HepG2 (cell line): ENCODE measurements around the gene YKT6. TPM values are rescaled to one million over a fixed set of nuclear protein-coding genes. Genes with fewer than 3 reads are reported as not detected.

Experiments used
- AHDC1 ChIP-seq: sonication (generic); formaldehyde crosslinking; IDR thresholded peaks from 2 replicates; pipeline ENCODE4 v1.5.1; 2020; ENCODE audit warnings: mild to moderate bottlenecking, missing genetic modification reagents, borderline replicate concordance
- CENPT ChIP-seq: sonication (generic); formaldehyde crosslinking; IDR thresholded peaks from 2 replicates; pipeline ENCODE4 v1.8.0; 2022; ENCODE audit warnings: low read depth, mild to moderate bottlenecking, moderate library complexity, missing genetic modification reagents
- HMGXB4 ChIP-seq, 2 experiments: sonication (generic) in 1 of 2; formaldehyde crosslinking in 1 of 2; IDR thresholded peaks; 2 replicates each; pipeline versions ENCODE4 v1.4.0 to v1.6.1; 2018 to 2020; ENCODE audit warnings: missing genetic modification reagents in 2 of 2, borderline replicate concordance in 1 of 2, low read depth in 1 of 2, mild to moderate bottlenecking in 1 of 2, missing biosample characterization in 1 of 2
- HNF4G ChIP-seq, 2 experiments: sonication (generic) in 1 of 2; formaldehyde crosslinking in 1 of 2; IDR thresholded peaks; 2 replicates each; pipeline versions ENCODE4 v1.4.0 to v1.6.1; 2011 to 2020; ENCODE audit warnings: borderline replicate concordance in 2 of 2, low read depth in 2 of 2, mild to moderate bottlenecking in 2 of 2, low read length in 1 of 2, missing genetic modification reagents in 1 of 2, moderate library complexity in 1 of 2
- POLR2A ChIP-seq, 2 experiments: IDR thresholded peaks; 2 replicates each; pipeline ENCODE4 v1.6.1; 2011; ENCODE audit warnings: low read depth in 2 of 2, low read length in 2 of 2, mild to moderate bottlenecking in 1 of 2, moderate library complexity in 1 of 2; ENCODE audit not compliant: insufficient read depth in 1 of 2
- SAP130 ChIP-seq: IDR thresholded peaks from 2 replicates; pipeline ENCODE4 v1.6.1; 2016; ENCODE audit warnings: low read depth
- SIN3A ChIP-seq: IDR thresholded peaks from 2 replicates; pipeline ENCODE4 v1.6.1; 2011; ENCODE audit warnings: low read depth, mild to moderate bottlenecking, control low read depth, low read length, borderline replicate concordance
- SKI ChIP-seq: fragments of 450-650 bp; IDR thresholded peaks from one replicate; pipeline ENCODE4 v1.6.1; 2018; ENCODE audit warnings: mild to moderate bottlenecking; ENCODE audit not compliant: partially characterized antibody
- THAP9 ChIP-seq: sonication (generic); formaldehyde crosslinking; IDR thresholded peaks from 2 replicates; pipeline ENCODE4; 2020; ENCODE audit warnings: missing genetic modification reagents, mild to moderate bottlenecking, borderline replicate concordance
- ZBTB2 ChIP-seq: sonication (generic); formaldehyde crosslinking; IDR thresholded peaks from 2 replicates; pipeline ENCODE4 v1.8.0; 2022; ENCODE audit warnings: low read depth, missing genetic modification reagents
- ZBTB42 ChIP-seq: sonication (generic); formaldehyde crosslinking; IDR thresholded peaks from 2 replicates; pipeline ENCODE4 v1.5.0; 2020; ENCODE audit warnings: mild to moderate bottlenecking, missing genetic modification reagents
- ZNF331 ChIP-seq: sonication (generic); formaldehyde crosslinking; IDR thresholded peaks from 2 replicates; pipeline ENCODE4 v1.4.0; 2020; ENCODE audit warnings: missing genetic modification reagents
- ZNF441 ChIP-seq: sonication (generic); formaldehyde crosslinking; IDR thresholded peaks from 2 replicates; pipeline ENCODE4 v1.7.0; 2021; ENCODE audit warnings: missing genetic modification reagents, borderline replicate concordance
- ZZZ3 ChIP-seq: sonication (generic); formaldehyde crosslinking; IDR thresholded peaks from 2 replicates; pipeline ENCODE4 v1.4.0; 2020; ENCODE audit warnings: missing genetic modification reagents, mild to moderate bottlenecking, borderline replicate concordance
- polyA plus RNA-seq, 8 experiments: library from polyadenylated mRNA; depleted of rRNA in 3 of 8; stranded (reverse) in 7 of 8; unstranded in 1 of 8; fragments of >200 nt; fragmentation: Illumina TruSeq in 4 of 8; extraction: Trizol in 4 of 8; gene quantifications; 2 replicates each; pipeline versions ENCODE4 v1.2.1 to v1.2.3, GENCODE V29; 2011 to 2016; ENCODE audit warnings: low read depth in 4 of 8, missing spikeins in 1 of 8, mixed read lengths in 1 of 8; ENCODE audit not compliant: insufficient read depth in 1 of 8
- total RNA-seq, 5 experiments: library from RNA; depleted of rRNA; stranded (reverse); fragments of >200 nt; fragmentation: Illumina TruSeq; extraction: Trizol; gene quantifications; 2 replicates each; pipeline ENCODE4 v1.2.3, GENCODE V29; 2016; ENCODE audit warnings: low read depth in 1 of 5

The YKT6 gene
- total and polyA plus RNA-seq, 2 of the 13 experiments (the other 11 are each of a cell fraction or from before 2014, with no cell fraction given): 52.2 to 60.3 TPM

GRCh38 chr7:44200699-44201461, at the start of gene YKT6 (continued):
- TF ChIP-seq HMGXB4 (CRISPR knock-in tag; IDR thresholded peaks at IDR 0.05; ENCODE audit: borderline replicate concordance in 1 of 2, low read depth in 1 of 2) (peak; percentile 70 to 87; a peak in 3 of 4 replicates), HNF4G (IDR thresholded peaks at IDR 0.05; ENCODE audit: borderline replicate concordance, low read depth, low read length) (peak; percentile 15; the same call in 1 of the 2 replicates), HNF4G (CRISPR knock-in tag; IDR thresholded peaks at IDR 0.05; ENCODE audit: borderline replicate concordance, low read depth) (no peak), SIN3A (peak; percentile 91; the same call in 1 of the 2 replicates), SKI (peak; percentile 50), ZBTB2 (CRISPR knock-in tag) (peak; percentile 65; the same call in 1 of the 2 replicates), THAP9 (CRISPR knock-in tag) (peak; percentile 80), ZZZ3 (CRISPR knock-in tag) (peak; percentile 56; the same call in 1 of the 2 replicates), AHDC1 (no peak), CENPT (CRISPR knock-in tag) (no peak), POLR2A (IDR thresholded peaks at IDR 0.05; ENCODE audit: insufficient read depth in 1 of 2, low read depth in 2 of 2, low read length in 2 of 2) (peak; percentile 65 to 79), ZNF441 (CRISPR knock-in tag) (peak; percentile 34; the same call in 1 of the 2 replicates), SAP130 (CRISPR knock-in tag) (peak; percentile 98), ZNF331 (CRISPR knock-in tag) (peak; percentile 21; the same call in 1 of the 2 replicates), ZBTB42 (CRISPR knock-in tag) (0 out of 2 replicates have a peak, but pooled peaks have one; percentile 38)
